PC-3 (cell line): Measurements from ENCODE around the gene MTA1.

Experiments
- CTCF ChIP-seq: fragments of 300-600 bp; sonication (generic); conservative IDR thresholded peaks from 2 replicates; pipeline ENCODE4 v1.5.1; 2017; ENCODE audit warnings: antibody characterized with exemption, low read depth, mild to moderate bottlenecking, low read length
- EZH2 ChIP-seq: fragments of 300-600 bp; sonication (generic); IDR thresholded peaks from one replicate; pipeline ENCODE4 v1.6.1; 2017; ENCODE audit warnings: antibody characterized with exemption, mild to moderate bottlenecking, low read length; ENCODE audit not compliant: unreplicated experiment
- EZH2phosphoT487 ChIP-seq: fragments of 300-600 bp; sonication (generic); IDR thresholded peaks from 2 replicates; pipeline ENCODE4 v1.6.1; 2018; ENCODE audit warnings: mild to moderate bottlenecking, antibody characterized with exemption, low read length, borderline replicate concordance

GRCh38 chr14:105458571-105458970 lies 38.9 kb downstream of the MTA1 start:
- no peak for TF ChIP-seq CTCF
- TF ChIP-seq EZH2phosphoT487 = no peak
- no peak for TF ChIP-seq EZH2
